Caco-2 (cell line): ENCODE results near the gene AJAP1. TPM values are rescaled to one million over a fixed set of nuclear protein-coding genes. Genes with fewer than 3 reads are reported as not detected.

Experiments used
- BruUV-seq: library from RNA; stranded (reverse); fragments of 400-500 nt; replicated peaks from 2 replicates; lab custom pipeline; 2021; lab: Mats Ljungman, UMichigan
- CTCF ChIA-PET: fragments of 300-600 bp; sonication (Branson Sonifier 250); formaldehyde crosslinking; loops from one replicate; lab custom pipeline; 2022; ENCODE audit warnings: antibody characterized with exemption; lab: Charles Lee
- POLR2A ChIA-PET: fragments of 300-600 bp; sonication (Branson Sonifier 250); formaldehyde crosslinking; loops from one replicate; lab custom pipeline; 2022; ENCODE audit warnings: antibody characterized with exemption; lab: Charles Lee
- DNase-seq, 2 experiments: peaks; one replicate each; pipeline versions ENCODE4 v3.0.0 to v3.0.0-alpha.2; 2020 to 2022
- H3K27me3 ChIP-seq: replicated peaks from 2 replicates; pipeline ENCODE4 v1.6.0; 2011; ENCODE audit warnings: low read length; ENCODE audit not compliant: control insufficient read depth, insufficient read depth
- H3K36me3 ChIP-seq: 2 replicates; pipeline ENCODE4 v1.5.1; 2011; ENCODE audit warnings: low read length; ENCODE audit not compliant: control insufficient read depth, insufficient read depth
- H3K4me1 ChIP-seq: fragments of 250-450 bp; sonication (Bioruptor Pico); 2 replicates; pipeline ENCODE4 v1.5.1; 2020; ENCODE audit warnings: mild to moderate bottlenecking
- H3K4me3 ChIP-seq: 2 replicates; pipeline ENCODE4 v1.5.1; 2011; ENCODE audit warnings: low read depth, mild to moderate bottlenecking, control low read depth, low read length
- H3K9me3 ChIP-seq: fragments of 250-450 bp; sonication (Bioruptor Pico); 2 replicates; pipeline ENCODE4 v1.5.1; 2020; ENCODE audit warnings: mild to moderate bottlenecking, moderate library complexity
- H3K27ac Mint-ChIP-seq: one replicate; pipeline ENCODE4 v1.8.0; 2022; ENCODE audit warnings: mixed read lengths; ENCODE audit not compliant: unreplicated experiment
- H3K27me3 Mint-ChIP-seq: one replicate; pipeline ENCODE4 v1.8.0; 2022; ENCODE audit warnings: mixed read lengths; ENCODE audit not compliant: insufficient read depth, unreplicated experiment
- H3K36me3 Mint-ChIP-seq: one replicate; pipeline ENCODE4 v1.8.0; 2022; ENCODE audit warnings: mild to moderate bottlenecking, mixed read lengths; ENCODE audit not compliant: insufficient read depth, unreplicated experiment
- H3K4me1 Mint-ChIP-seq: one replicate; pipeline ENCODE4 v1.8.0; 2022; ENCODE audit warnings: low read depth, mixed read lengths; ENCODE audit not compliant: unreplicated experiment
- H3K4me3 Mint-ChIP-seq: one replicate; pipeline ENCODE4 v1.8.0; 2022; ENCODE audit warnings: mild to moderate bottlenecking, moderate library complexity, mixed read lengths; ENCODE audit not compliant: unreplicated experiment
- H3K9me3 Mint-ChIP-seq: one replicate; pipeline ENCODE4 v1.8.0; 2022; ENCODE audit warnings: mixed read lengths; ENCODE audit not compliant: unreplicated experiment
- intact Hi-C: fragments of 100-400 bp; cut with micrococcal nuclease; formaldehyde crosslinking; loops from one replicate; pipeline ENCODE4 v1.10.0; 2022; ENCODE audit not compliant: unreplicated experiment
- total RNA-seq: library from RNA; stranded (reverse); gene quantifications from 2 replicates; pipeline ENCODE4 v1.2.3, GENCODE V29; 2022
- TF ChIP-seq, protein P1 (sequence below), 2 experiments: fragments of 200-600 bp in 1 of 2; IDR thresholded peaks; 1 replicate in 1 of 2; 2 replicates in 1 of 2; pipeline versions ENCODE4 v1.5.1 to v1.8.0; 2011 to 2022; ENCODE audit warnings: antibody characterized with exemption in 1 of 2, control low read depth in 1 of 2, inconsistent platforms in 1 of 2, low read depth in 1 of 2, low read length in 1 of 2, mild to moderate bottlenecking in 1 of 2, moderate library complexity in 1 of 2; ENCODE audit not compliant: insufficient read depth in 1 of 2, severe bottlenecking in 1 of 2, unreplicated experiment in 1 of 2

AJAP1 gene
- total RNA-seq, 1 experiment from 2014 or later: not detected

DNA sequence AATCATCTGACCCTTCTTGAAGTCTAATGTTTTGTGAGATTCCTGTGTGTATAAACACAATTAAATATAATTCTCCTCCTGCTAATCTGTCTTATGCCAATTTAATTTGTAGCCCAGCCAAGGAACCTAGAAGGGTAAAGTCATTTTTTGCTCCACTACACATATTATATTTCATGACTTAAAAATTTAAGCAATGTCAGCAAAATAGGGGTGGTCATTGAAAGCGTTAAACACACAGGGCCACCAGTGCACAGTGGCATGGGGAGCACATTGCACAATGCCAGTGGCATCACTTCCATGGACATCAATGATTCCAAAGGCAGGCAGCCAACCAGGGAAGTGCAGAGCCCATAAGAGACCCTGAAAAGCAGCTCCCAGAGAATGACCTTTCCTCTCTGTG is 166.1 kb downstream of the AJAP1 start:
- Histone ChIP-seq H3K9me3 (no peaks in the 10 kb centered on the region), H3K4me3 (no peak overlapping the region), H3K36me3 (no peaks in the 10 kb centered on the region), H3K4me1 (no peaks in the 10 kb centered on the region), H3K27me3 (no peaks in the 10 kb centered on the region)
- ChIA-PET CTCF (interaction anchor here (0.6 kb wide), 1 partner anchor 40 kb away, joined by 7 read pairs; no protein-coding TSS in a partner anchor), POLR2A (no interaction called here)
- Mint-ChIP-seq H3K4me3 (no peak overlapping the region), H3K27ac (no peak overlapping the region), H3K27me3 (no peaks in the 10 kb centered on the region), H3K9me3 (no peaks in the 10 kb centered on the region), H3K4me1 (no peaks in the 10 kb centered on the region), H3K36me3 (no peaks in the 10 kb centered on the region)
- TF ChIP-seq, protein P1, sequence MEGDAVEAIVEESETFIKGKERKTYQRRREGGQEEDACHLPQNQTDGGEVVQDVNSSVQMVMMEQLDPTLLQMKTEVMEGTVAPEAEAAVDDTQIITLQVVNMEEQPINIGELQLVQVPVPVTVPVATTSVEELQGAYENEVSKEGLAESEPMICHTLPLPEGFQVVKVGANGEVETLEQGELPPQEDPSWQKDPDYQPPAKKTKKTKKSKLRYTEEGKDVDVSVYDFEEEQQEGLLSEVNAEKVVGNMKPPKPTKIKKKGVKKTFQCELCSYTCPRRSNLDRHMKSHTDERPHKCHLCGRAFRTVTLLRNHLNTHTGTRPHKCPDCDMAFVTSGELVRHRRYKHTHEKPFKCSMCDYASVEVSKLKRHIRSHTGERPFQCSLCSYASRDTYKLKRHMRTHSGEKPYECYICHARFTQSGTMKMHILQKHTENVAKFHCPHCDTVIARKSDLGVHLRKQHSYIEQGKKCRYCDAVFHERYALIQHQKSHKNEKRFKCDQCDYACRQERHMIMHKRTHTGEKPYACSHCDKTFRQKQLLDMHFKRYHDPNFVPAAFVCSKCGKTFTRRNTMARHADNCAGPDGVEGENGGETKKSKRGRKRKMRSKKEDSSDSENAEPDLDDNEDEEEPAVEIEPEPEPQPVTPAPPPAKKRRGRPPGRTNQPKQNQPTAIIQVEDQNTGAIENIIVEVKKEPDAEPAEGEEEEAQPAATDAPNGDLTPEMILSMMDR (IDR thresholded peaks at IDR 0.05; ENCODE audit: insufficient read depth in 1 of 2, low read depth in 1 of 2, low read length in 1 of 2, severe bottlenecking in 1 of 2, unreplicated experiment in 1 of 2): no peak
- no peak for DNase-seq
- no TSS peak for BruUV-seq
- intact Hi-C loops: no loop called here

DNA sequence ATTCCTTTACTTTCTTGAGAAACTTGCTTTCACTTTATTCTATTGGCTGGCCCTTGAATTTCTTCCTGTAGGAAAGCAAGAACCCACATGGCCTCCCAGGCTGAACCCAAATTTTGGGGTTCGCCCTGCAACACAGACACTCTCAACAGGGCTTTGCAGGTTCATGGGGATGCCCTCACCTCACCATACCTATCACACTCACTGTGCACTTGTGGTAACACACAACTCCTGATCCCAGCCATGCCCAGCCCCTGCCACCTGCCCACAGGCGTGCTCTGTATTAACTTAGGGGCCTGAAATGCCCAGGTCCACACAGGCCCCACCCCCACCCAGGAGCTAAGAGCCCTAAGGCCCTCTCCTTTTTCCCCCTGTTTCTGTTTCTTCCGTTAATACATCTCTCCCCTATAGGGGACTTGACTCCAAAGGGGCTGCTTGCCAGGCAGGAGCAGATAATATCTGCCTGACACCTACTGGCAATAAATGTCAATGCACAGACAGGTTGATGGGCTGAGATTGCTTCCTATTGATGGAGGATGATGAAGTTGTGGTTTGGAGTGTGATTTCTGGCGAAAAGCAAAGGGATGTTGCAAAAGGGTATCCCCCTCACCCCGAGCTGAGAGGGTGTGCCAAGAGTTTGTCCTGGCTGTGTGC is 171.5 kb downstream of the AJAP1 start:
- no peak overlapping the region for H3K4me3 ChIP-seq
- intact Hi-C loops: no loop called here
- Mint-ChIP-seq H3K27ac (no peak overlapping the region), H3K36me3 (no peaks in the 10 kb centered on the region), H3K27me3 (peaks cover 10% of the 10 kb centered on the region), H3K4me3 (no peak overlapping the region), H3K4me1 (no peaks in the 10 kb centered on the region), H3K9me3 (no peaks in the 10 kb centered on the region)
- no peaks in the 10 kb centered on the region for H3K27me3 ChIP-seq
- no peaks in the 10 kb centered on the region for H3K36me3 ChIP-seq
- ChIA-PET POLR2A (no interaction called here), CTCF (no interaction called here)
- DNase-seq: peak in 1 of 2 experiments; percentile 8
- no peaks in the 10 kb centered on the region for H3K9me3 ChIP-seq
- TF ChIP-seq, protein P1 (IDR thresholded peaks at IDR 0.05; ENCODE audit: insufficient read depth in 1 of 2, low read depth in 1 of 2, low read length in 1 of 2, severe bottlenecking in 1 of 2, unreplicated experiment in 1 of 2): peak; percentile 40 to 47
- H3K4me1 ChIP-seq: no peaks in the 10 kb centered on the region
- BruUV-seq: no TSS peak

DNA sequence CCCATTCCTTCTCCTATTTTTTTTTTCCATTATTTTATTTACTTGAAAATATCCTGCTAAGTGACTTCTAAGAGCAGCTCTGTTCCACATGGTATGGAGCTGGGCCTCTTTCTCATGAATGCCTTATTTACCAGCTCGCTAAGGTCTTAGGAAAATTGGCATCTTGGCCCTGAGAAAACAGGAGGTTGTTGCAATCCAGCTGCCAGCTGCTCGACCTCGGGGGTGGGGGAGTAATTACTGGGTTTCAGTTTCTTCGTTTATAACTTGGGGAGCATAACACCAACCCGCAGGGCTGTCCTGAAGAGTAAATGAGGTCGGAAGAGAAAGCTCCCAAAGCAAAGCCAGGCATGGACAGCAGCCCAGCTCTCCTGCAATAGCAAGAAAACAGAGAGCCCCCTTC is 176.3 kb downstream of the AJAP1 start:
- no peak overlapping the region for H3K4me3 Mint-ChIP-seq
- no peak overlapping the region for H3K27ac Mint-ChIP-seq

More for the DNA sequence above, 176.3 kb downstream of the AJAP1 start:
- Histone ChIP-seq H3K4me1 (no peaks in the 10 kb centered on the region), H3K9me3 (no peaks in the 10 kb centered on the region), H3K27me3 (no peaks in the 10 kb centered on the region), H3K36me3 (no peaks in the 10 kb centered on the region), H3K4me3 (no peak overlapping the region)
- intact Hi-C loops: no loop called here
- ChIA-PET POLR2A (no interaction called here), CTCF (no interaction called here)
- DNase-seq: no peak
- no TSS peak for BruUV-seq
- Mint-ChIP-seq H3K27me3 (peaks cover 10% of the 10 kb centered on the region), H3K9me3 (no peaks in the 10 kb centered on the region), H3K4me1 (no peaks in the 10 kb centered on the region), H3K36me3 (no peaks in the 10 kb centered on the region)
- TF ChIP-seq, protein P1 (IDR thresholded peaks at IDR 0.05; ENCODE audit: insufficient read depth in 1 of 2, low read depth in 1 of 2, low read length in 1 of 2, severe bottlenecking in 1 of 2, unreplicated experiment in 1 of 2): no peak
